A673 (cell line): Measurements from ENCODE around the gene CDC42SE2. TPM values are rescaled to one million over a fixed set of nuclear protein-coding genes. Genes with fewer than 3 reads are reported as not detected.

Source experiments
- BruUV-seq: library from RNA; stranded (reverse); fragments of 400-500 nt; replicated peaks from 2 replicates; lab custom pipeline; 2021; lab: Mats Ljungman, UMichigan
- CTCF ChIA-PET: fragments of 300-600 bp; sonication (Branson Sonifier 250); formaldehyde crosslinking; loops from one replicate; lab custom pipeline; 2022; ENCODE audit warnings: antibody characterized with exemption; lab: Charles Lee
- POLR2A ChIA-PET: fragments of 300-600 bp; sonication (Branson Sonifier 250); formaldehyde crosslinking; loops from one replicate; lab custom pipeline; 2022; ENCODE audit warnings: antibody characterized with exemption; ENCODE audit not compliant: low non-redundant PET; lab: Charles Lee
- DNase-seq: peaks from one replicate; pipeline ENCODE4 v3.0.0-alpha.2; 2015; ENCODE audit warnings: low spot score
- H3K27ac ChIP-seq: fragments of 200-600 bp; sonication (generic); 2 replicates; pipeline ENCODE4 v1.5.1; 2016; ENCODE audit warnings: mixed run types, low read depth, mild to moderate bottlenecking, mixed read lengths, antibody characterized with exemption, low read length; ENCODE audit not compliant: poor library complexity, severe bottlenecking
- H3K27me3 ChIP-seq: fragments of 200-600 bp; sonication (generic); replicated peaks from 2 replicates; pipeline ENCODE4 v1.6.1; 2017; ENCODE audit warnings: mixed run types, low read depth, mild to moderate bottlenecking, mixed read lengths, antibody characterized with exemption, low read length; ENCODE audit not compliant: insufficient read depth, poor library complexity
- H3K36me3 ChIP-seq: fragments of 200-600 bp; sonication (generic); 2 replicates; pipeline ENCODE4 v1.6.1; 2016; ENCODE audit warnings: mixed run types, mild to moderate bottlenecking, mixed read lengths, antibody characterized with exemption, low read length; ENCODE audit not compliant: insufficient read depth, poor library complexity, severe bottlenecking
- H3K4me1 ChIP-seq: fragments of 200-600 bp; sonication (generic); 2 replicates; pipeline ENCODE4 v1.6.1; 2017; ENCODE audit warnings: mixed run types, mild to moderate bottlenecking, mixed read lengths, antibody characterized with exemption, low read length; ENCODE audit not compliant: insufficient read depth, poor library complexity, severe bottlenecking
- H3K4me3 ChIP-seq: fragments of 200-600 bp; sonication (generic); 2 replicates; pipeline ENCODE4 v1.5.1; 2016; ENCODE audit warnings: low read depth, mixed run types, mild to moderate bottlenecking, mixed read lengths, low read length; ENCODE audit not compliant: poor library complexity, severe bottlenecking
- H3K9me3 ChIP-seq: fragments of 200-600 bp; sonication (generic); 2 replicates; pipeline ENCODE4 v1.6.1; 2016; ENCODE audit warnings: mixed run types, low read depth, mild to moderate bottlenecking, mixed read lengths, antibody characterized with exemption, low read length; ENCODE audit not compliant: poor library complexity, severe bottlenecking
- EZH2 ChIP-seq: fragments of 200-600 bp; sonication (generic); IDR thresholded peaks from 2 replicates; pipeline ENCODE4 v1.6.1; 2017; ENCODE audit warnings: borderline replicate concordance, low read depth, mild to moderate bottlenecking, mixed read lengths, antibody characterized with exemption, low read length; ENCODE audit not compliant: poor library complexity, severe bottlenecking
- intact Hi-C: fragments of 100-400 bp; cut with micrococcal nuclease; formaldehyde crosslinking; loops from one replicate; pipeline ENCODE4 v1.10.0; 2022; ENCODE audit not compliant: unreplicated experiment
- total RNA-seq: library from RNA; stranded (reverse); gene quantifications from 2 replicates; pipeline ENCODE4 v1.2.3, GENCODE V29; 2021
- TF ChIP-seq, protein P1 (sequence below): fragments of 300-800, 200-600 bp; sonication (generic); conservative IDR thresholded peaks from 2 replicates; pipeline ENCODE4 v1.5.1; 2017; ENCODE audit warnings: low read depth, mild to moderate bottlenecking, antibody characterized with exemption, low read length, moderate library complexity, mixed read lengths

CDC42SE2 gene
- total RNA-seq, 1 experiment from 2014 or later, result 25.5 TPM

DNA sequence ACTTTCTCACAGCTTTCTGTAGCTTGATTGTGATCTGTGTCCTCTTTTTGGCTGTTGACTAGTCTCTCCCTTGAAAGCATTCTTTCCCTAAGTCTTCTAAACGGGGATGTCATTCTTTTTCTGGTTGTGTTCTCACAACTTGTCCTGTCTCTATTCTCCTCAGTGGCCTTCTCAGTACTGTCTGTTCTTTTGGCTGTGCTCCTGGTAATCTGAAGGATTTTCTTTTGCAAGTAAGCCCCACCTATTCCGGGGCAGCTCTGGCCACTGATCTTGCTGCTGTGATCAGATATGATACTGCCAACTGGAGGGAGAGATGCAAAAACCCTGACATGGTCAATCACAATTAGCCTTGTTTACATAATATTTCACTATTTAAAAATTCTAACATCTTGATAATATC, 172.2 kb downstream of the CDC42SE2 start:
- TF ChIP-seq EZH2, result no peak
- TF ChIP-seq, protein P1, sequence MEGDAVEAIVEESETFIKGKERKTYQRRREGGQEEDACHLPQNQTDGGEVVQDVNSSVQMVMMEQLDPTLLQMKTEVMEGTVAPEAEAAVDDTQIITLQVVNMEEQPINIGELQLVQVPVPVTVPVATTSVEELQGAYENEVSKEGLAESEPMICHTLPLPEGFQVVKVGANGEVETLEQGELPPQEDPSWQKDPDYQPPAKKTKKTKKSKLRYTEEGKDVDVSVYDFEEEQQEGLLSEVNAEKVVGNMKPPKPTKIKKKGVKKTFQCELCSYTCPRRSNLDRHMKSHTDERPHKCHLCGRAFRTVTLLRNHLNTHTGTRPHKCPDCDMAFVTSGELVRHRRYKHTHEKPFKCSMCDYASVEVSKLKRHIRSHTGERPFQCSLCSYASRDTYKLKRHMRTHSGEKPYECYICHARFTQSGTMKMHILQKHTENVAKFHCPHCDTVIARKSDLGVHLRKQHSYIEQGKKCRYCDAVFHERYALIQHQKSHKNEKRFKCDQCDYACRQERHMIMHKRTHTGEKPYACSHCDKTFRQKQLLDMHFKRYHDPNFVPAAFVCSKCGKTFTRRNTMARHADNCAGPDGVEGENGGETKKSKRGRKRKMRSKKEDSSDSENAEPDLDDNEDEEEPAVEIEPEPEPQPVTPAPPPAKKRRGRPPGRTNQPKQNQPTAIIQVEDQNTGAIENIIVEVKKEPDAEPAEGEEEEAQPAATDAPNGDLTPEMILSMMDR, result no peak
- H3K36me3 ChIP-seq, result peaks cover 36% of the 10 kb centered on the region
- ChIA-PET POLR2A (no interaction called here), CTCF (no interaction called here)
- H3K9me3 ChIP-seq, result no peaks in the 10 kb centered on the region
- no peak for DNase-seq
- no TSS peak for BruUV-seq
- no peaks in the 10 kb centered on the region for H3K27me3 ChIP-seq
- intact Hi-C loops, result no loop called here
- no peak overlapping the region for H3K27ac ChIP-seq
- no peaks in the 10 kb centered on the region for H3K4me1 ChIP-seq
- no peak overlapping the region for H3K4me3 ChIP-seq

GRCh38 chr5:131441184-131441583, 177.3 kb downstream of the CDC42SE2 start:
- no peaks in the 10 kb centered on the region for H3K9me3 ChIP-seq
- no peaks in the 10 kb centered on the region for H3K27me3 ChIP-seq
- H3K4me3 ChIP-seq, result no peak overlapping the region
- CTCF ChIA-PET, result no interaction called here
- no peak for TF ChIP-seq EZH2
- TF ChIP-seq, protein P1, result no peak
- no peaks in the 10 kb centered on the region for H3K4me1 ChIP-seq
- peaks cover 33% of the 10 kb centered on the region for H3K36me3 ChIP-seq
- no peak overlapping the region for H3K27ac ChIP-seq
- POLR2A ChIA-PET, result no interaction called here
- no TSS peak for BruUV-seq
- intact Hi-C loops, result no loop called here
- DNase-seq, result no peak

Other genes starting within 250 kb of the CDC42SE2 start
- gene HINT1, start 98.8 kb upstream of the CDC42SE2 start, total RNA-seq, result 368 and 393 TPM in 2 replicates
- 16.9 and 17.3 TPM in 2 replicates for gene LYRM7, start 93.1 kb upstream of the CDC42SE2 start, total RNA-seq